ENCODE measurements around the gene FILIP1.

- TF ChIP-seq REST (IDR thresholded peaks at IDR 0.05; ENCODE audit: insufficient read depth in 1 of 2, low read depth in 2 of 2, low read length in 2 of 2) (peak in 1 of 2 experiments; percentile 54; a peak in 1 of 4 replicates), FOXP2 (optimal IDR thresholded peaks at IDR 0.05; ENCODE audit: borderline replicate concordance, extremely low read depth, extremely low read length, insufficient read depth) (peak; percentile 89), TAF1 (IDR thresholded peaks at IDR 0.05; ENCODE audit: borderline replicate concordance, insufficient read depth, low read length) (peak; percentile 94)
Observed at GRCh38 chr6:75284632-75285282, 208.8 kb downstream of the FILIP1 start, which contains the start of gene TMEM30A.

Data from PFSK-1 (cell line).